HG02642 (cell line): ENCODE measurements around the gene PRKG2.
"Not testable (repeated sequence)": the region's sequence is repeated elsewhere in the genome, so short reads cannot be mapped to it uniquely, and the experiment has no call there.

ENCODE experiments used
- ATAC-seq: cut with Tn5 transposase; IDR thresholded peaks from one replicate; pipeline ENCODE4 v1.9.1; 2021; ENCODE audit warnings: mild to moderate bottlenecking; ENCODE audit not compliant: unreplicated experiment, poor library complexity

Gene PRKG2

GRCh38 chr4:81164126-81164525 is 50.9 kb downstream of the PRKG2 start:
- no peak for ATAC-seq

GRCh38 chr4:81162752-81163458 is 52.1 kb downstream of the PRKG2 start:
- no peak for ATAC-seq

GRCh38 chr4:81153714-81154323 is 61.2 kb downstream of the PRKG2 start:
- not testable (repeated sequence) for ATAC-seq

GRCh38 chr4:81152839-81153713 is 61.9 kb downstream of the PRKG2 start:
- ATAC-seq, result no peak

GRCh38 chr4:81149976-81150375 is 65.0 kb downstream of the PRKG2 start:
- no peak for ATAC-seq

- ATAC-seq, result no peak
These were observed 66.4 kb downstream of the PRKG2 start for GRCh38 chr4:81148576-81148975.

GRCh38 chr4:81146466-81146865 is 68.6 kb downstream of the PRKG2 start:
- ATAC-seq, result no peak

GRCh38 chr4:81143183-81143582 is 71.8 kb downstream of the PRKG2 start:
- ATAC-seq, result no peak

- ATAC-seq, result no peak
These were observed 72.3 kb downstream of the PRKG2 start for GRCh38 chr4:81142744-81143143.

GRCh38 chr4:81137894-81138293 is 77.1 kb downstream of the PRKG2 start:
- no peak for ATAC-seq

GRCh38 chr4:81137446-81137845 is 77.6 kb downstream of the PRKG2 start:
- ATAC-seq, result no peak

- no peak for ATAC-seq
These were observed 78.7 kb downstream of the PRKG2 start for GRCh38 chr4:81136161-81136905.

GRCh38 chr4:81135501-81135900 is 79.5 kb downstream of the PRKG2 start:
- no peak for ATAC-seq

- no peak for ATAC-seq
These were observed 83.5 kb downstream of the PRKG2 start for GRCh38 chr4:81131563-81131962.

GRCh38 chr4:81131066-81131465 is 84.0 kb downstream of the PRKG2 start:
- ATAC-seq, result no peak

- ATAC-seq, result no peak
These were observed 84.5 kb downstream of the PRKG2 start for GRCh38 chr4:81130569-81130968.

- no peak for ATAC-seq
These were observed 95.0 kb downstream of the PRKG2 start for GRCh38 chr4:81120055-81120454.

GRCh38 chr4:81118086-81118485 is 96.9 kb downstream of the PRKG2 start:
- no peak for ATAC-seq

- no peak for ATAC-seq
These were observed 98.5 kb downstream of the PRKG2 start for GRCh38 chr4:81116566-81116965.

GRCh38 chr4:81113024-81113423 is 102.0 kb downstream of the PRKG2 start:
- ATAC-seq, result no peak
